ENCODE data around the gene SLC6A20. TPM values are rescaled to one million over a fixed set of nuclear protein-coding genes. Genes with fewer than 3 reads are reported as not detected.

SLC6A20 gene
- total RNA-seq, 2 experiments from 2014 or later, result not detected

DNA sequence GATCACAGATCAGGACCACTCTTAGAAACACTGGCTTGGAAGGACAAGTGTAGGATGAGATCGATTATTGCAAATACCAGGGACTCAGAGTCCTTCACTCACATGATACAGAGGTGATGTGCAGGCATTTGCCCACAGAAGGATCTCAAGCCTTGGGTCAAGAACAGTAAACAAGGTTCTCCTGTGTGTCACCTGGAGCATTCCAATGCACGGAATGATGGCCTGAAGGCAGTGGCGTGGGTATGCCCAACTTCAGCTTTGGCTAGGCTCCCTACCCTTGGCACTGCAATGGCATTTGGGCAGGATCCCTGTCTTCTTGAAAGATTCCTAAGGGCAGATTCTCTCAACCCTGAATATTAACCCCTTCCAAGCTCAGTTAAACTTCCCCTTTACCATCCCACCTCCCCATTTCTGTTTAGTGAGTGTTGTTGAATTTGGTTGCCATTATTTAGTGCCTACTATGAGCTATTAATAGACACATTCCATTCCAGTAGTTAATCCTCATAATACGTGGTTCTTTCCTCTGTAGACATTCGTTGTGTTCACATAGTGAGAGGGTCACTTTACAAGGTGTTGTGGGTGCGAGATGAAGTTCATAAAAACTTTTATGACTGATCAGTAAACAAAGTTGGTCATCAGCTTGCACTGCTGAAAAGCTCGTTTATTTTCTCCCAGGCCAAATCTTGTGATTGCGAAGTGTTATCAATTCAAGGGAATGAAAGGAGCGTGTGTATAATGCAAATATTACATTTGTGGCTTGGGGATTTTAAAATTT, 46.7 kb upstream of the SLC6A20 start:
- Histone ChIP-seq H3K4me1 (ENCODE audit: insufficient read depth, low read length, poor library complexity, severe bottlenecking) (peaks cover 6% of the 10 kb centered on the region), H4K20me1 (ENCODE audit: insufficient read depth, low read length) (no peaks in the 10 kb centered on the region), H3K36me3 (ENCODE audit: insufficient read depth, low read length) (no peaks in the 10 kb centered on the region), H3K9me2 (ENCODE audit: insufficient read depth, low read length) (no peaks in the 10 kb centered on the region), H3K27ac (ENCODE audit: low read depth, low read length, poor library complexity, severe bottlenecking) (no peak overlapping the region), H3K9me3 (ENCODE audit: low read length) (no peaks in the 10 kb centered on the region), H3K4me2 (ENCODE audit: low read length) (no peak overlapping the region), H3K4me3 (ENCODE audit: low read depth, low read length, poor library complexity, severe bottlenecking) (no peak overlapping the region), H2AFZ (ENCODE audit: low read length) (no peak overlapping the region), H3K79me2 (ENCODE audit: insufficient read depth, low read depth, low read length) (no peaks in the 10 kb centered on the region)
- intact Hi-C loops (cut with micrococcal nuclease; ENCODE audit: unreplicated experiment), result loop anchor here (5.0 kb wide), 1 partner anchor 64 kb away; no protein-coding TSS in a partner anchor
- ChIA-PET CTCF (ENCODE audit: unreplicated experiment) (no interaction called here), POLR2A (interaction anchor here (0.7 to 1.3 kb wide), 2 partner anchors 152 to 347 kb away, joined by 3 to 4 read pairs; no protein-coding TSS in a partner anchor)
- no TSS peak for BruUV-seq (replicated peaks)
- no peak for TF ChIP-seq EZH2phosphoT487 (IDR thresholded peaks at IDR 0.05; ENCODE audit: borderline replicate concordance, low read depth, low read length)
- TF ChIP-seq, protein P1, sequence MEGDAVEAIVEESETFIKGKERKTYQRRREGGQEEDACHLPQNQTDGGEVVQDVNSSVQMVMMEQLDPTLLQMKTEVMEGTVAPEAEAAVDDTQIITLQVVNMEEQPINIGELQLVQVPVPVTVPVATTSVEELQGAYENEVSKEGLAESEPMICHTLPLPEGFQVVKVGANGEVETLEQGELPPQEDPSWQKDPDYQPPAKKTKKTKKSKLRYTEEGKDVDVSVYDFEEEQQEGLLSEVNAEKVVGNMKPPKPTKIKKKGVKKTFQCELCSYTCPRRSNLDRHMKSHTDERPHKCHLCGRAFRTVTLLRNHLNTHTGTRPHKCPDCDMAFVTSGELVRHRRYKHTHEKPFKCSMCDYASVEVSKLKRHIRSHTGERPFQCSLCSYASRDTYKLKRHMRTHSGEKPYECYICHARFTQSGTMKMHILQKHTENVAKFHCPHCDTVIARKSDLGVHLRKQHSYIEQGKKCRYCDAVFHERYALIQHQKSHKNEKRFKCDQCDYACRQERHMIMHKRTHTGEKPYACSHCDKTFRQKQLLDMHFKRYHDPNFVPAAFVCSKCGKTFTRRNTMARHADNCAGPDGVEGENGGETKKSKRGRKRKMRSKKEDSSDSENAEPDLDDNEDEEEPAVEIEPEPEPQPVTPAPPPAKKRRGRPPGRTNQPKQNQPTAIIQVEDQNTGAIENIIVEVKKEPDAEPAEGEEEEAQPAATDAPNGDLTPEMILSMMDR (conservative IDR thresholded peaks at IDR 0.05; ENCODE audit: low read length), result no peak
- DNase-seq (ENCODE audit: low spot score), result no peak

DNA sequence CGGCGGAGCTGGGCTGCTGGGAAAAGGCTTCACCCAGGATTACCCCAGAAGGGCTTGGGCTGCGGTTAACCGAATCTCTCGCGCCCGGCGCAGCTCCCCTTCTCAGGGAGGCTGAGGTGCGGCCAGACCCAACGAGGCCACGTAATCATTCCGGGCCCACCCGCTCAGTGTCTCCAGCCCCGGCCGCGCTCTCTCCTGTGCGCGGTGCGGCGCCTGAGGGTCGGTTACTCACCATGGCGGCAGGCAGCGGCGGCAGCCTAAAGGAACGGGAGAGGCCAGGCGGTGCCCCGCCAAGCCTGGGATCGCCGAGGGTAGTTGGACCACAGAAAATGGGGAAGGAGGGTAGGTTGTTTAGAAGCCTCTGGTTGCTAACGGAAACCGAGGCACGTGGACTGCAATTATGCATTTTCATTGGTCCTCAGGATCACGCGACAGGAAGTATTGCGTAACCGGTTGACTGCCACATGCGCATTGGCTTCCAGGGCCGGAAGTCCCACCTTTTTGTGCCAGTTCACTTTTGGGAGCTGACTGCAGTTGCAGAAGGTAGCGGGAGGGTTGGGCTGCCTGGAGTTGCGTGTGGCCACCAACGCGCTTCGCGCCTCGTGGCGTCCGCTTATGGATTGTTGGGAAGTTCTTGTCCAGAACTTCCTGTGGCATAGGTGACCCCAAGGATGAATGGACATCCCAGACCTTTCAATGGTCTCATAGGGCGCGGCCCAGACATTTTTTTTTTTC, 45.6 kb upstream of the SLC6A20 start, which contains the start of gene LZTFL1:
LZTFL1 (minus strand) TSS at position 363 of the 735 bp plus-strand sequence; CDS start at position 235, 128 bp downstream.
- peak within 1 kb of the TSS; percentile 72 for H3K4me3 ChIP-seq (ENCODE audit: low read depth, low read length, poor library complexity, severe bottlenecking)
- peak; percentile 86 for DNase-seq (ENCODE audit: low spot score)
- H3K9me2 ChIP-seq (ENCODE audit: insufficient read depth, low read length), result no peaks in the 10 kb centered on the region
- no TSS peak for BruUV-seq (replicated peaks)
- peak within 1 kb of the TSS; percentile 70 for H3K4me2 ChIP-seq (ENCODE audit: low read length)
- peak within 1 kb of the TSS; percentile 59 for H2AFZ ChIP-seq (ENCODE audit: low read length)
- intact Hi-C loops (cut with micrococcal nuclease; ENCODE audit: unreplicated experiment), result loop anchor here (5.0 kb wide), 1 partner anchor 65 kb away; no protein-coding TSS in a partner anchor
- no peak within 1 kb of the TSS for H3K27ac ChIP-seq (ENCODE audit: low read depth, low read length, poor library complexity, severe bottlenecking)
- H3K9me3 ChIP-seq (ENCODE audit: low read length), result no peaks in the 10 kb centered on the region
- peaks cover 6% of the 10 kb centered on the region for H3K4me1 ChIP-seq (ENCODE audit: insufficient read depth, low read length, poor library complexity, severe bottlenecking)
- H4K20me1 ChIP-seq (ENCODE audit: insufficient read depth, low read length), result no peaks in the 10 kb centered on the region
- ChIA-PET POLR2A (interaction anchor here (0.7 to 1.3 kb wide), 4 partner anchors 9 to 346 kb away, joined by 3 to 4 read pairs (median 3); no protein-coding TSS in a partner anchor), CTCF (ENCODE audit: unreplicated experiment) (no interaction called here)
- no peaks in the 10 kb centered on the region for H3K36me3 ChIP-seq (ENCODE audit: insufficient read depth, low read length)
- no peaks in the 10 kb centered on the region for H3K79me2 ChIP-seq (ENCODE audit: insufficient read depth, low read depth, low read length)
- no peak for TF ChIP-seq EZH2phosphoT487 (IDR thresholded peaks at IDR 0.05; ENCODE audit: borderline replicate concordance, low read depth, low read length)
- TF ChIP-seq, protein P1 (conservative IDR thresholded peaks at IDR 0.05; ENCODE audit: low read length), result no peak

All from OCI-LY7 (cell line).